T-cell (primary cell): ENCODE results near the gene DNM3. TPM values are rescaled to one million over a fixed set of nuclear protein-coding genes. Genes with fewer than 3 reads are reported as not detected.

Source experiments
- ATAC-seq, 4 experiments: fragments of 200-7000 bp in 3 of 4; fragments of 150-1000 bp in 1 of 4; cut with Tn5 transposase; replicated peaks in 1 of 4; 1 replicate in 3 of 4; 2 replicates in 1 of 4; pipeline ENCODE4 v1.10.0; 2021; ENCODE audit warnings: moderate library complexity in 3 of 4, mild to moderate bottlenecking in 2 of 4, moderate number of reproducible peaks in 1 of 4
- CTCF ChIA-PET, 2 donors: fragments of 300-600 bp; sonication (Branson Sonifier 250); formaldehyde crosslinking; loops; one replicate each; lab custom pipeline; 2022; ENCODE audit warnings: antibody characterized with exemption in 2 of 2; lab: Charles Lee
- POLR2A ChIA-PET, 2 donors: fragments of 300-600 bp; sonication (Branson Sonifier 250); formaldehyde crosslinking; loops; one replicate each; lab custom pipeline; 2022; ENCODE audit warnings: antibody characterized with exemption in 2 of 2; lab: Charles Lee
- DNase-seq, 35 experiments: peaks; one replicate each; pipeline versions ENCODE4 v3.0.0 to v3.0.0-alpha.2; 2013 to 2023
- H3K27ac ChIP-seq: one replicate; pipeline ENCODE4 v1.5.1; 2013; ENCODE audit warnings: low read length
- H3K27me3 ChIP-seq, 2 experiments: replicated peaks in 1 of 2; 1 replicate in 1 of 2; 2 replicates in 1 of 2; pipeline versions ENCODE4 v1.6.1 to v1.7.0; 2013; ENCODE audit warnings: low read length in 1 of 2, mixed read lengths in 1 of 2; ENCODE audit not compliant: control insufficient read depth in 2 of 2, insufficient read depth in 2 of 2; ENCODE audit errors: extremely low read depth in 1 of 2
- H3K36me3 ChIP-seq, 2 donors: 1 replicate in 1 of 2; 2 replicates in 1 of 2; pipeline versions ENCODE4 v1.6.1 to v1.7.0; 2013; ENCODE audit warnings: low read length in 1 of 2; ENCODE audit not compliant: control insufficient read depth in 2 of 2, insufficient read depth in 1 of 2; ENCODE audit errors: extremely low read depth in 1 of 2
- H3K4me1 ChIP-seq, 2 experiments: 1 replicate in 1 of 2; 2 replicates in 1 of 2; pipeline versions ENCODE4 v1.6.1 to v1.7.0; 2013; ENCODE audit warnings: low read length in 2 of 2, mixed read lengths in 1 of 2; ENCODE audit not compliant: insufficient read depth in 2 of 2, control insufficient read depth in 1 of 2; ENCODE audit errors: extremely low read depth in 1 of 2
- H3K4me3 ChIP-seq, 2 donors: 1 replicate in 1 of 2; 2 replicates in 1 of 2; pipeline versions ENCODE4 v1.5.1 to v1.7.0; 2013; ENCODE audit warnings: mild to moderate bottlenecking in 2 of 2, low read length in 1 of 2, moderate library complexity in 1 of 2; ENCODE audit not compliant: control insufficient read depth in 1 of 2; ENCODE audit errors: extremely low read depth in 1 of 2
- H3K9me3 ChIP-seq: 2 replicates; pipeline ENCODE4 v1.7.0; 2013
- H3K27ac Mint-ChIP-seq, 2 donors: one replicate each; pipeline ENCODE4 v1.8.0; 2020 to 2021; ENCODE audit warnings: mild to moderate bottlenecking in 2 of 2, mixed read lengths in 2 of 2
- H3K27me3 Mint-ChIP-seq, 2 donors: one replicate each; pipeline ENCODE4 v1.8.0; 2021 to 2022; ENCODE audit warnings: mixed read lengths in 2 of 2
- H3K36me3 Mint-ChIP-seq: one replicate; pipeline ENCODE4 v1.8.0; 2021; ENCODE audit warnings: mixed read lengths
- H3K4me1 Mint-ChIP-seq, 3 donors: one replicate each; pipeline ENCODE4 v1.8.0; 2020 to 2022; ENCODE audit warnings: mixed read lengths in 3 of 3, mild to moderate bottlenecking in 1 of 3
- H3K4me3 Mint-ChIP-seq, 3 donors: one replicate each; pipeline ENCODE4 v1.8.0; 2020 to 2022; ENCODE audit warnings: mild to moderate bottlenecking in 3 of 3, mixed read lengths in 3 of 3, moderate library complexity in 3 of 3
- H3K9me3 Mint-ChIP-seq, 3 donors: one replicate each; pipeline ENCODE4 v1.8.0; 2020 to 2022; ENCODE audit warnings: mixed read lengths in 3 of 3
- WGBS: methylation state at CpG from one replicate; pipeline ENCODE4 v1.1.5; 2013; ENCODE audit warnings: missing lambda C conversion rate; ENCODE audit not compliant: insufficient coverage; 5-methylcytosine and 5-hydroxymethylcytosine counted together
- total RNA-seq, 35 experiments: library from RNA in 6 of 35; stranded (reverse) in 6 of 35; fragments of 120-200 nt in 1 of 35; gene quantifications; one replicate each; pipeline versions ENCODE4 v1.2.1 to v1.2.4 and lab custom pipeline; 2013 to 2026

DNM3 gene
- total RNA-seq, 5 donors from 2014 or later (not counting 1 experiment from before 2014, with no cell fraction given) = 2.0 to 2.8 (median 2.4) TPM

- H3K4me3 Mint-ChIP-seq = no peak overlapping the region
- WGBS = 67% methylated on average over 1 of the region's 1 CpG
- Histone ChIP-seq H3K9me3 (no peaks in the 10 kb centered on the region), H3K27me3 (no peaks in the 10 kb centered on the region), H3K4me1 (no peaks in the 10 kb centered on the region), H3K4me3 (no peak overlapping the region), H3K36me3 (no peaks in the 10 kb centered on the region), H3K27ac (no peak overlapping the region)
- H3K27ac Mint-ChIP-seq = no peak overlapping the region
- H3K9me3 Mint-ChIP-seq = no peaks in the 10 kb centered on the region
- CTCF ChIA-PET = no interaction called here
- POLR2A ChIA-PET = no interaction called here
- H3K36me3 Mint-ChIP-seq = no peaks in the 10 kb centered on the region
- H3K4me1 Mint-ChIP-seq = peaks cover 0 to 10% (median 3%) of the 10 kb centered on the region in 3 donors
- ATAC-seq = no peak
- no peaks in the 10 kb centered on the region for H3K27me3 Mint-ChIP-seq
- DNase-seq = no peak
Measured at GRCh38 chr1:172277275-172277674, 436.0 kb downstream of the DNM3 start.

GRCh38 chr1:172277989-172278388, 436.7 kb downstream of the DNM3 start:
- Mint-ChIP-seq H3K27me3 (no peaks in the 10 kb centered on the region), H3K4me1 (peaks cover 0 to 10% (median 3%) of the 10 kb centered on the region in 3 donors), H3K9me3 (no peaks in the 10 kb centered on the region), H3K27ac (no peak overlapping the region), H3K4me3 (no peak overlapping the region), H3K36me3 (no peaks in the 10 kb centered on the region)
- H3K4me1 ChIP-seq = no peaks in the 10 kb centered on the region
- no CpG with 5 or more reads among the region's 1 CpG for WGBS
- no peaks in the 10 kb centered on the region for H3K36me3 ChIP-seq
- ChIA-PET CTCF (no interaction called here), POLR2A (no interaction called here)
- no peak overlapping the region for H3K4me3 ChIP-seq
- DNase-seq (no peak), ATAC-seq (no peak)
- no peaks in the 10 kb centered on the region for H3K27me3 ChIP-seq
- H3K27ac ChIP-seq = no peak overlapping the region
- no peaks in the 10 kb centered on the region for H3K9me3 ChIP-seq

GRCh38 chr1:172278478-172278877, 437.2 kb downstream of the DNM3 start:
- ChIA-PET POLR2A (interaction anchor here in 1 of 2 donors (0.6 kb wide), 1 partner anchor 118 kb away, joined by 3 read pairs; no protein-coding TSS in a partner anchor), CTCF (no interaction called here)
- no peaks in the 10 kb centered on the region for H3K36me3 Mint-ChIP-seq
- 100% methylated on average over 1 of the region's 1 CpG for WGBS
- no peaks in the 10 kb centered on the region for H3K27me3 ChIP-seq
- no peaks in the 10 kb centered on the region for H3K9me3 ChIP-seq
- no peaks in the 10 kb centered on the region for H3K27me3 Mint-ChIP-seq
- peaks cover 0 to 8% (median 3%) of the 10 kb centered on the region in 3 donors for H3K4me1 Mint-ChIP-seq
- no peaks in the 10 kb centered on the region for H3K4me1 ChIP-seq
- no peak for ATAC-seq
- no peaks in the 10 kb centered on the region for H3K36me3 ChIP-seq
- no peak for DNase-seq
- no peak overlapping the region for H3K4me3 Mint-ChIP-seq
- no peak overlapping the region for H3K27ac Mint-ChIP-seq
- H3K27ac ChIP-seq = no peak overlapping the region
- no peaks in the 10 kb centered on the region for H3K9me3 Mint-ChIP-seq
- no peak overlapping the region for H3K4me3 ChIP-seq

GRCh38 chr1:172279939-172280636, 438.8 kb downstream of the DNM3 start:
- H3K9me3 ChIP-seq = no peaks in the 10 kb centered on the region
- H3K4me3 ChIP-seq = no peak overlapping the region
- H3K4me1 ChIP-seq = no peaks in the 10 kb centered on the region
- no peaks in the 10 kb centered on the region for H3K36me3 ChIP-seq
- no peak for DNase-seq
- WGBS = 86% methylated on average over 2 of the region's 4 CpGs
- no peaks in the 10 kb centered on the region for H3K27me3 ChIP-seq
- H3K27ac Mint-ChIP-seq = no peak overlapping the region
- no peaks in the 10 kb centered on the region for H3K9me3 Mint-ChIP-seq
- no peak for ATAC-seq
- no peaks in the 10 kb centered on the region for H3K36me3 Mint-ChIP-seq
- H3K27me3 Mint-ChIP-seq = no peaks in the 10 kb centered on the region
- H3K4me1 Mint-ChIP-seq = no peaks in the 10 kb centered on the region
- no peak overlapping the region for H3K4me3 Mint-ChIP-seq
- H3K27ac ChIP-seq = no peak overlapping the region
- ChIA-PET CTCF (no interaction called here), POLR2A (no interaction called here)

- no peaks in the 10 kb centered on the region for H3K4me1 Mint-ChIP-seq
- H3K9me3 Mint-ChIP-seq = no peaks in the 10 kb centered on the region
- ChIA-PET POLR2A (interaction anchor here (0.7 kb wide), 2 partner anchors 15 to 44 kb away, joined by 4 to 7 read pairs; no protein-coding TSS in a partner anchor), CTCF (no interaction called here)
- no peak for DNase-seq
- H3K27ac ChIP-seq = no peak overlapping the region
- H3K27me3 ChIP-seq = no peaks in the 10 kb centered on the region
- H3K9me3 ChIP-seq = no peaks in the 10 kb centered on the region
- no peak overlapping the region for H3K27ac Mint-ChIP-seq
- H3K36me3 ChIP-seq = no peaks in the 10 kb centered on the region
- H3K27me3 Mint-ChIP-seq = no peaks in the 10 kb centered on the region
- no CpG with 5 or more reads among the region's 2 CpGs for WGBS
- no peak for ATAC-seq
- no peaks in the 10 kb centered on the region for H3K4me1 ChIP-seq
- H3K4me3 Mint-ChIP-seq = no peak overlapping the region
- H3K36me3 Mint-ChIP-seq = no peaks in the 10 kb centered on the region
- no peak overlapping the region for H3K4me3 ChIP-seq
Measured at GRCh38 chr1:172283766-172284165, 442.5 kb downstream of the DNM3 start.

DNA sequence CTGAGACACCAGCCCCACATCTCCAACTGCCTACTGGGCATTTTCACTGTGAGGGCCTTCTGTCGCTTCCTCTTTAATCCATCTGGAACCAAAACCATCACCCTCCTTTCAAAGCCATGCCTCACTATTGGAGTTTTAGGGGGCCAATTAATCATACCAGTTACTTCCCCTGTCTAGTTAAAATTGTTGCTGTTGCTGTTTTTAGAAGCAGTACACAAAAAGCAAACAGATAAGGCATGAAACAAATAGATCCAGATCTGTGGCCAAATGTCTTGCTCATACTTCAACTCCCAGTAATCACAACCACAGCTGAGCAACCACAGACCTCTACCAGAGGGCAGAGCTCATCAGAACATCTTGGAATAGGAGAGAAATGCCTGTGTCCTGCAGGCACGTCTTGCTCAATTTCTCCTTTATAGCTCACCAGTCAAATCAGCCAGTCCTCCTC, 445.4 kb downstream of the DNM3 start:
- Mint-ChIP-seq H3K27me3 (no peaks in the 10 kb centered on the region), H3K9me3 (no peaks in the 10 kb centered on the region), H3K36me3 (no peaks in the 10 kb centered on the region), H3K4me3 (no peak overlapping the region), H3K4me1 (no peaks in the 10 kb centered on the region), H3K27ac (no peak overlapping the region)
- no peaks in the 10 kb centered on the region for H3K4me1 ChIP-seq
- CTCF ChIA-PET = no interaction called here
- POLR2A ChIA-PET = no interaction called here
- H3K27me3 ChIP-seq = no peaks in the 10 kb centered on the region
- H3K36me3 ChIP-seq = no peaks in the 10 kb centered on the region
- H3K4me3 ChIP-seq = no peak overlapping the region
- DNase-seq = no peak
- no peaks in the 10 kb centered on the region for H3K9me3 ChIP-seq
- no peak for ATAC-seq
- WGBS = no CpG with 5 or more reads among the region's 2 CpGs
- H3K27ac ChIP-seq = no peak overlapping the region
